ENCODE results near the gene PNPLA5. TPM values are rescaled to one million over a fixed set of nuclear protein-coding genes. Genes with fewer than 3 reads are reported as not detected.

PNPLA5 gene
- total RNA-seq, 1 experiment from 2014 or later, result 5.5 TPM

- Histone ChIP-seq H3K23me2 (ENCODE audit: insufficient read length, low read depth, low read length, poor library complexity, severe bottlenecking) (no peaks in the 10 kb centered on the region), H3T11ph (ENCODE audit: low read length) (no peak overlapping the region), H2BK120ac (ENCODE audit: low read depth, low read length, poor library complexity, severe bottlenecking) (no peak overlapping the region), H4K8ac (replicated peaks; ENCODE audit: insufficient read length, low read depth, low read length) (no peak overlapping the region), H3K79me2 (ENCODE audit: insufficient read depth, low read length) (no peaks in the 10 kb centered on the region), H2BK12ac (ENCODE audit: insufficient read length, low read depth, low read length) (no peak overlapping the region), H3K4me1 (ENCODE audit: insufficient read depth, low read length) (no peaks in the 10 kb centered on the region), H4K91ac (ENCODE audit: insufficient read length, low read depth, low read length) (no peak overlapping the region), H2BK5ac (ENCODE audit: insufficient read length, low read length) (no peak overlapping the region), H2BK20ac (ENCODE audit: low read depth, low read length, poor library complexity, severe bottlenecking) (no peak overlapping the region), H3K9me3 (ENCODE audit: control insufficient read depth, low read depth, low read length) (no peaks in the 10 kb centered on the region), H3K4ac (ENCODE audit: low read depth, low read length) (no peak overlapping the region), H3K4me2 (ENCODE audit: insufficient read depth, insufficient read length, low read length) (no peak overlapping the region), H4K20me1 (ENCODE audit: control insufficient read depth, insufficient read depth, insufficient read length) (no peaks in the 10 kb centered on the region), H3K18ac (ENCODE audit: insufficient read length, low read depth, low read length) (no peak overlapping the region), H3K23ac (ENCODE audit: insufficient read length, low read depth, low read length) (no peak overlapping the region), H3K9ac (ENCODE audit: extremely low read depth, insufficient read length, low read length) (no peak overlapping the region), H4K5ac (ENCODE audit: insufficient read length, low read depth, low read length) (no peak overlapping the region), H2AFZ (ENCODE audit: low read length) (no peak overlapping the region), H3K27me3 (ENCODE audit: insufficient read depth, low read length) (no peaks in the 10 kb centered on the region), H2AK5ac (ENCODE audit: insufficient read length, low read length) (no peak overlapping the region), H3K14ac (ENCODE audit: insufficient read depth, low read length) (no peak overlapping the region), H3K79me1 (ENCODE audit: insufficient read depth, low read depth, low read length, poor library complexity, severe bottlenecking) (no peaks in the 10 kb centered on the region), H2BK15ac (ENCODE audit: low read depth, low read length) (no peak overlapping the region), H3K56ac (ENCODE audit: insufficient read length, low read depth, low read length) (no peak overlapping the region), H3K27ac (ENCODE audit: insufficient read length, low read depth, low read length) (no peak overlapping the region)
- H3K4me1 Mint-ChIP-seq, result peaks cover 16 to 28% of the 10 kb centered on the region in 2 experiments
- WGBS (ENCODE audit: extremely low coverage, insufficient read length, low lambda C conversion rate), result no CpG with 5 or more reads among the region's 1 CpG
- TF ChIP-seq CTCF (conservative IDR thresholded peaks at IDR 0.05), result no peak
- peaks cover 0 to 12% (median 9%) of the 10 kb centered on the region in 3 experiments; a peak in 4 of 7 replicates for H3K36me3 Mint-ChIP-seq (ENCODE audit: insufficient read depth in 1 of 3, low read depth in 3 of 3)
- H3K9me3 Mint-ChIP-seq, result peaks cover 11 to 15% of the 10 kb centered on the region in 2 experiments; a peak in 3 of 5 replicates
- no peak for DNase-seq
- H3K27me3 Mint-ChIP-seq (ENCODE audit: low read depth), result peaks cover 40% of the 10 kb centered on the region
- H3K27ac Mint-ChIP-seq, result no peak overlapping the region
- no peak overlapping the region for H3K4me3 Mint-ChIP-seq
Observed at GRCh38 chr22:43909708-43910107, 17.9 kb upstream of the PNPLA5 start.

Measured in H9 (cell line).